H9 (cell line): ENCODE results near the gene ROBO1. TPM values are rescaled to one million over a fixed set of nuclear protein-coding genes. Genes with fewer than 3 reads are reported as not detected.

ENCODE experiments used
- DNase-seq: peaks from one replicate; pipeline ENCODE4 v3.0.0-alpha.2; 2017
- H2AFZ ChIP-seq: one replicate; pipeline ENCODE4 v1.6.1; 2013; ENCODE audit warnings: mild to moderate bottlenecking, low read length, control low read depth, moderate library complexity
- H2AK5ac ChIP-seq: 2 replicates; pipeline ENCODE4 v1.6.1; 2013; ENCODE audit warnings: low read length, control low read depth, mixed read lengths; ENCODE audit not compliant: insufficient read length
- H2BK120ac ChIP-seq: one replicate; pipeline ENCODE4 v1.6.1; 2013; ENCODE audit warnings: low read depth, mild to moderate bottlenecking, low read length, control low read depth, inconsistent platforms; ENCODE audit not compliant: poor library complexity, severe bottlenecking
- H2BK12ac ChIP-seq: 2 replicates; pipeline ENCODE4 v1.6.1; 2013; ENCODE audit warnings: low read length, control low read depth, mixed read lengths, low read depth; ENCODE audit not compliant: insufficient read length
- H2BK15ac ChIP-seq: 2 replicates; pipeline ENCODE4 v1.6.1; 2013; ENCODE audit warnings: low read depth, low read length, control low read depth
- H2BK20ac ChIP-seq: one replicate; pipeline ENCODE4 v1.6.1; 2013; ENCODE audit warnings: low read depth, mild to moderate bottlenecking, low read length, control low read depth, inconsistent platforms; ENCODE audit not compliant: poor library complexity, severe bottlenecking
- H2BK5ac ChIP-seq: 2 replicates; pipeline ENCODE4 v1.6.1; 2013; ENCODE audit warnings: low read length, control low read depth, mixed read lengths; ENCODE audit not compliant: insufficient read length
- H3K14ac ChIP-seq: 2 replicates; pipeline ENCODE4 v1.6.1; 2013; ENCODE audit warnings: low read length, control low read depth; ENCODE audit not compliant: insufficient read depth
- H3K18ac ChIP-seq: 2 replicates; pipeline ENCODE4 v1.6.1; 2013; ENCODE audit warnings: low read depth, mild to moderate bottlenecking, mixed read lengths, low read length, control low read depth; ENCODE audit not compliant: insufficient read length
- H3K23ac ChIP-seq: 2 replicates; pipeline ENCODE4 v1.6.1; 2013; ENCODE audit warnings: low read length, control low read depth, mixed read lengths, low read depth; ENCODE audit not compliant: insufficient read length
- H3K23me2 ChIP-seq: 2 replicates; pipeline ENCODE4 v1.6.1; 2013; ENCODE audit warnings: low read depth, mild to moderate bottlenecking, mixed read lengths, low read length, control low read depth; ENCODE audit not compliant: insufficient read length, poor library complexity, severe bottlenecking
- H3K27ac ChIP-seq: 2 replicates; pipeline ENCODE4 v1.5.1; 2013; ENCODE audit warnings: low read length, control low read depth, mixed read lengths, low read depth; ENCODE audit not compliant: insufficient read length
- H3K27me3 ChIP-seq: 2 replicates; pipeline ENCODE4 v1.6.1; 2013; ENCODE audit warnings: low read length, control low read depth, inconsistent platforms; ENCODE audit not compliant: insufficient read depth
- H3K4ac ChIP-seq: 2 replicates; pipeline ENCODE4 v1.6.1; 2013; ENCODE audit warnings: low read depth, mild to moderate bottlenecking, control low read depth, inconsistent platforms, low read length, moderate library complexity
- H3K4me1 ChIP-seq: 2 replicates; pipeline ENCODE4 v1.6.1; 2013; ENCODE audit warnings: low read length, control low read depth, inconsistent platforms; ENCODE audit not compliant: insufficient read depth
- H3K4me2 ChIP-seq: 2 replicates; pipeline ENCODE4 v1.6.1; 2013; ENCODE audit warnings: low read length, control low read depth, mixed read lengths; ENCODE audit not compliant: insufficient read length, insufficient read depth
- H3K56ac ChIP-seq: 2 replicates; pipeline ENCODE4 v1.6.1; 2013; ENCODE audit warnings: low read depth, mild to moderate bottlenecking, mixed read lengths, low read length, control low read depth; ENCODE audit not compliant: insufficient read length
- H3K79me1 ChIP-seq: 2 replicates; pipeline ENCODE4 v1.6.1; 2013; ENCODE audit warnings: low read depth, mild to moderate bottlenecking, moderate library complexity, low read length, control low read depth, inconsistent platforms; ENCODE audit not compliant: insufficient read depth, poor library complexity, severe bottlenecking
- H3K79me2 ChIP-seq: 2 replicates; pipeline ENCODE4 v1.6.1; 2013; ENCODE audit warnings: low read length, control low read depth, inconsistent platforms; ENCODE audit not compliant: insufficient read depth
- H3K9ac ChIP-seq: 2 replicates; pipeline ENCODE4 v1.6.1; 2013; ENCODE audit warnings: low read length, control low read depth, mixed read lengths; ENCODE audit not compliant: insufficient read length; ENCODE audit errors: extremely low read depth
- H3K9me3 ChIP-seq: one replicate; pipeline ENCODE4 v1.6.1; 2013; ENCODE audit warnings: low read depth, low read length, inconsistent platforms; ENCODE audit not compliant: control insufficient read depth
- H3T11ph ChIP-seq: one replicate; pipeline ENCODE4 v1.6.1; 2013; ENCODE audit warnings: mild to moderate bottlenecking, low read length, control low read depth, inconsistent platforms
- H4K20me1 ChIP-seq: one replicate; pipeline ENCODE4 v1.6.1; 2013; ENCODE audit not compliant: control insufficient read depth, insufficient read length, insufficient read depth
- H4K5ac ChIP-seq: 2 replicates; pipeline ENCODE4 v1.6.1; 2013; ENCODE audit warnings: low read depth, mild to moderate bottlenecking, mixed read lengths, low read length, control low read depth; ENCODE audit not compliant: insufficient read length
- H4K8ac ChIP-seq: replicated peaks from 2 replicates; pipeline ENCODE4 v1.6.1; 2013; ENCODE audit warnings: low read length, control low read depth, mixed read lengths, low read depth; ENCODE audit not compliant: insufficient read length
- H4K91ac ChIP-seq: 2 replicates; pipeline ENCODE4 v1.6.1; 2013; ENCODE audit warnings: low read depth, mild to moderate bottlenecking, moderate library complexity, mixed read lengths, low read length, control low read depth; ENCODE audit not compliant: insufficient read length
- H3K27ac Mint-ChIP-seq, 3 experiments: 2 replicates in 2 of 3; 3 replicates in 1 of 3; pipeline ENCODE4 v1.8.0; 2020 to 2021; ENCODE audit warnings: mixed read lengths in 3 of 3, mild to moderate bottlenecking in 1 of 3, moderate library complexity in 1 of 3
- H3K27me3 Mint-ChIP-seq: 2 replicates; pipeline ENCODE4 v1.8.0; 2021; ENCODE audit warnings: low read depth, mild to moderate bottlenecking, moderate library complexity, mixed read lengths
- H3K36me3 Mint-ChIP-seq, 3 experiments: 2 replicates in 2 of 3; 3 replicates in 1 of 3; pipeline ENCODE4 v1.8.0; 2020 to 2021; ENCODE audit warnings: low read depth in 3 of 3, mixed read lengths in 3 of 3; ENCODE audit not compliant: insufficient read depth in 1 of 3
- H3K4me1 Mint-ChIP-seq, 2 experiments: 2 replicates each; pipeline ENCODE4 v1.8.0; 2020; ENCODE audit warnings: mixed read lengths in 2 of 2
- H3K4me3 Mint-ChIP-seq, 2 experiments: 2 replicates in 1 of 2; 3 replicates in 1 of 2; pipeline ENCODE4 v1.8.0; 2020 to 2021; ENCODE audit warnings: mild to moderate bottlenecking in 2 of 2, mixed read lengths in 2 of 2, moderate library complexity in 1 of 2
- H3K9me3 Mint-ChIP-seq, 2 experiments: 2 replicates in 1 of 2; 3 replicates in 1 of 2; pipeline ENCODE4 v1.8.0; 2020; ENCODE audit warnings: mild to moderate bottlenecking in 2 of 2, mixed read lengths in 2 of 2, moderate library complexity in 1 of 2
- CTCF ChIP-seq: fragments of 200-600 bp; sonication (generic); conservative IDR thresholded peaks from 3 replicates; pipeline ENCODE4 v1.8.0; 2021; ENCODE audit warnings: antibody characterized with exemption, mild to moderate bottlenecking
- WGBS: extraction: QIAGEN DNeasy Blood & Tissue Kit; methylation state at CpG from one replicate; pipeline ENCODE4 v1.1.7; 2013; ENCODE audit warnings: missing lambda C conversion rate, low lambda C conversion rate, mixed read lengths; ENCODE audit not compliant: insufficient read length; ENCODE audit errors: extremely low coverage; 5-methylcytosine and 5-hydroxymethylcytosine counted together
- total RNA-seq: library from RNA; stranded (reverse); gene quantifications from 2 replicates; pipeline ENCODE4 v1.2.1, GENCODE V29; 2021

The ROBO1 gene
- total RNA-seq, 1 experiment from 2014 or later = 62.7 TPM

GRCh38 chr3:78893161-78893560 lies 874.6 kb downstream of the ROBO1 start:
- Histone ChIP-seq H4K8ac (no peak overlapping the region), H4K5ac (no peak overlapping the region), H3K27ac (no peak overlapping the region), H2BK20ac (no peak overlapping the region), H3K27me3 (no peaks in the 10 kb centered on the region), H2AK5ac (no peak overlapping the region), H2BK12ac (no peak overlapping the region), H3K18ac (no peak overlapping the region), H2AFZ (no peak overlapping the region), H3K23me2 (no peaks in the 10 kb centered on the region), H3K14ac (no peak overlapping the region), H3K4ac (no peak overlapping the region), H3T11ph (no peak overlapping the region), H2BK5ac (no peak overlapping the region), H3K23ac (no peak overlapping the region), H3K9me3 (no peaks in the 10 kb centered on the region), H3K79me1 (no peaks in the 10 kb centered on the region), H3K79me2 (no peaks in the 10 kb centered on the region; the same call in 1 of the 2 replicates), H4K91ac (no peak overlapping the region), H2BK15ac (no peak overlapping the region), H3K9ac (no peak overlapping the region), H3K56ac (no peak overlapping the region), H3K4me1 (peaks cover 2% of the 10 kb centered on the region; the same call in 1 of the 2 replicates), H3K4me2 (no peak overlapping the region), H4K20me1 (no peaks in the 10 kb centered on the region), H2BK120ac (no peak overlapping the region)
- peak overlapping the region; percentile 5 to 41 (median 13); a peak in 2 of 7 replicates for H3K27ac Mint-ChIP-seq
- H3K4me1 Mint-ChIP-seq = peaks cover 16 to 28% of the 10 kb centered on the region in 2 experiments
- no peaks in the 10 kb centered on the region for H3K27me3 Mint-ChIP-seq
- H3K9me3 Mint-ChIP-seq = no peaks in the 10 kb centered on the region
- no CpG with 5 or more reads among the region's 4 CpGs for WGBS
- no peaks in the 10 kb centered on the region for H3K36me3 Mint-ChIP-seq
- no peak overlapping the region for H3K4me3 Mint-ChIP-seq
- no peak for TF ChIP-seq CTCF
- DNase-seq = no peak
